ENCODE results near the gene MYOZ1.
A peak's percentile ranks its signal among the peaks of the same experiment; 100 is the strongest.

MYOZ1 gene

DNA sequence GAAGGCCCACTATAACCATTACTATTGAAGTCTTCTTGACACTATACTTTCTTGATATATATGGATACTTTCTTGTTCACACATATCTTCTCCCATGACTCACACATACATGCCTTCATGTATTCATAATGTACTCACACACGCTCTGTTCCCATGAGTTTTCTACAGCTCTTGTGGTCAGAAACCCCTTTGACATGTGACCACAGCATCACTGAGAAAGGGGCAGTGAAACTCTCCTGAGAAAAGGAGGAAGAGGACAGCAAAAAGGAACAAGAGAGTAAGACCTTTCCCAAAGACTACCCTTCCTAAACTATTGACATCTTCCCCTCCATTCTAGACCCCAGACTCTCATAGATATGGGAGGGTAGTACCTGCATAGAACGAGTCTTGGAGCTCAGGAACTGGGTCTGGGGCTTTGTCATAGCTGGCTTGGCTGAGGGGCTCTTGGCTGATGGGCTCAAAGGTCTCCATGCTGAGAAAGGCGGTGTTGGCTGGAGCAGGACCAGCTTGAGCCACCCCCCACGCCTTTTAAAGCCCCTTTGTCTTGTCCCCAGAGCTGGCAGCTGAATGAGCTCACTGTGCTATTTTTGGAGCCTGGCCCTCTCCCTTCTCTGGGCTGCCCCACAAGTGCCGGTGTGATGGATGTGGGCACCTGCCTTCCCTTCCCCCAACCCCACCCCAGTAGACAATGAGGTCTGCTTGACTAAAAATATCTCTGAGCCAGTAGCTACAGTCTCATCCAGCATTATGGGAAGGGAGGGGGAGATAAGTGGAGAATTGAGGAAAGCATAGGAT is 9.5 kb upstream of the MYOZ1 start:
- H3K4me3 ChIP-seq (ENCODE audit: low read length) = no peak overlapping the region
- no peak for TF ChIP-seq ZNF274 (IDR thresholded peaks at IDR 0.05; ENCODE audit: low read depth, low read length)

DNA sequence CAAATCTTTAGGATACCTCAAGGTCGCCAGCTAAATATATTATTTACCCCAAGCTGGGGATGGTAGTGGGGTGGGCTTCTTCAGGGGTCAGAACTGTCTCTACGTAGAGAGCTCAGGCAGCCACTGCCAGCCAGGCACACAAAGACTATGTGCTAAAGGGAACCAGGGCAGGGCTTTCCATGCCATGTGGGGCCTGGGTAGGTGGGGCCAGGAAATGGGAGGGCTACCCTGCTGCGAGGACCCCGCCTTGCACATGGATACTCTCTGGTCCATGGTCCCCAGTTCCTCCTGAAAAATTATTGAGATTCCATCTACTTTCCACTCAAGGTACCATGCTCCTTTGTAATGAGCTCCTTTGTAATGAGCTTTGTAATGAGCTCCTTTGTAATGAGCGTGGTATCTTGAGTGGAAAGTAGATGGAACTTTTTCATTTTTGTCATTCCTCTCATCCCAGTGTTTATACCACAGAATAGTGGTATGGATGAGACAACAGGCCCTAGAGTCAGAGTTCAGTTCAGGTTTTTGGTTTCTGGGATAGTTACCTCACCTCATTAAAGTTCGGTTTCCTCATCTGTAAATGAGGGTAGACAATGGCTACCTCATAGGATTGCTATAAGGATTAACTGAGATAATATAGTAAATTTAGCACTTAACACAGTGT is 8.7 kb upstream of the MYOZ1 start:
- H3K4me3 ChIP-seq (ENCODE audit: low read length) = no peak overlapping the region
- no peak for TF ChIP-seq ZNF274 (IDR thresholded peaks at IDR 0.05; ENCODE audit: low read depth, low read length)

DNA sequence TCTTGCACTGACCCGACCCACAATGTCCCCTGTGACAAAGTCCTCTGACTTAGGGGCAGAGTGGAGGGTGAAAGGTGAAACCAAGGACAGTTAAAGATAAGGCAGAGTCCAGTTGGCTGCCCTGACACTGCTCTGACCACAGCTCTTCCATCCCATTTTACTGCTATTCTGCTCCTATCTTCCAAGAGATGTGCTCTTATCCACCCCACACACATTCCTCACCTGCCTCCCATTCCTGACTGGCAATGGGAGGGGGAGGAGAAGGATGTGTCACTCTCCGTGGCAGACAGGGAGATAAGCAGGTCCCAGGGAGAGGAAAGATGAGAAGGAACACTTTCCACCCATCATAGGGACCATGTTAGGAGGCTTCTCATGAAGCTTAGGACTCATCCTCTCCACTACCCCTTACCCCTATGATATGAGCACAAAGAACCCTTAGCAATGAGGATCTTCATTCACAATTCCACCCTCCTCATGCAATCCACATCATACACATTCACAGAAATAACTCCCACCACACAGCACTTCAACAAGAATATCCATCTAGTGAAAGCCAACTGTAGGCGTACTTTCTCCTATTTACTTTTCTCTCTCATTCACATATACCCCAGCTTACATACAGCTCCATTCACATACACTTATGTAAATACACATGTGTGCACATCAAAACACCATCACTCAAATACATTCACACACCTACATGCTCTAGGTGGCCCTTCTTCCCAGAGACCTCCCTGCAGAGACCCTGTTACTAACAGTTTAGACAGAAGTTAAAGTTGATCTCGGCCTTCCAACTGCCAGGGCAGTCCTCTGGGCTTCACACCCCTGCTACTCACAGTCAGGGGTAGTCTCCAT is 7.9 kb upstream of the MYOZ1 start:
- no peak for TF ChIP-seq ZNF274 (IDR thresholded peaks at IDR 0.05; ENCODE audit: low read depth, low read length)
- no peak overlapping the region for H3K4me3 ChIP-seq (ENCODE audit: low read length)

DNA sequence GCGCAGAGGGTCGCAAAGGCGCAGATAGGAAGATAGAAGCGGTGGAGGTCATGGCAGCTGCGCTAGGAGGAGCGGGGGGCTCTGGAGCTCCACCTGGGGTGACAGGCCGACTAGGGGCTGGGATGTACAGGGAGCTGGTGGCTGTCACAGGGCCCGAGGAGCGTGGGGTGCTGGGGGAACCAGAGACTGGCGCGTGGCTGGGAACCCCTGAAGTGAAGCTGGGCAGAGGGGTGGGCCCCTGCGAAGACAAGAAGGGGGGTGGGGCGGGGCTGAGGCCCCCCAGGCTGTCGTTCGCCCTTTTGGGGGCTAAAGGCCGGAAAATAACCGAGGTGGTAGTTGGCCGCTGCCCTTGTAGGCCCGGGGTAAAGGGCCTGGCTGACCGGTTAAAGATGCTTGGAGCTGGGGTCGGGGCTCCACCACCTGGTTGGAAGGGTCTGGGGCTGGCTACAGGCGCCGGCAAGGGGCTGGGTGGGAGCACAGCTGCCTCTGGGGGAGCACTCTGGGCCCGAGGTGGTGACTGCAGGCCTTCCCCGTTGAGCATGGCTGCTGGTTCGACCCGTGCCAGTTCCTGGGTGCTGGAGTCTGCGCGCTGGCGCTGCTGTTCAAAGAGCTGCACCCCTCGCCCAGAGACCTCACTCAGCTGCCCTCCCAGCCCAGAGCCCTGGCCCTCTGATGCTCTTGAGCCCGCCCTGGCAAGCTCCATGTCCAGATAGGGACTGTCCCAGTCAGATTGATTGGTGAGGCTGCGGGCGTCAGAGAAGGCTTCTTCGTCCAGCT is 6.8 kb upstream of the MYOZ1 start:
- TF ChIP-seq ZNF274 (IDR thresholded peaks at IDR 0.05; ENCODE audit: low read depth, low read length) = no peak
- H3K4me3 ChIP-seq (ENCODE audit: low read length) = peak overlapping the region; percentile 44; the same call in 1 of the 2 replicates

DNA sequence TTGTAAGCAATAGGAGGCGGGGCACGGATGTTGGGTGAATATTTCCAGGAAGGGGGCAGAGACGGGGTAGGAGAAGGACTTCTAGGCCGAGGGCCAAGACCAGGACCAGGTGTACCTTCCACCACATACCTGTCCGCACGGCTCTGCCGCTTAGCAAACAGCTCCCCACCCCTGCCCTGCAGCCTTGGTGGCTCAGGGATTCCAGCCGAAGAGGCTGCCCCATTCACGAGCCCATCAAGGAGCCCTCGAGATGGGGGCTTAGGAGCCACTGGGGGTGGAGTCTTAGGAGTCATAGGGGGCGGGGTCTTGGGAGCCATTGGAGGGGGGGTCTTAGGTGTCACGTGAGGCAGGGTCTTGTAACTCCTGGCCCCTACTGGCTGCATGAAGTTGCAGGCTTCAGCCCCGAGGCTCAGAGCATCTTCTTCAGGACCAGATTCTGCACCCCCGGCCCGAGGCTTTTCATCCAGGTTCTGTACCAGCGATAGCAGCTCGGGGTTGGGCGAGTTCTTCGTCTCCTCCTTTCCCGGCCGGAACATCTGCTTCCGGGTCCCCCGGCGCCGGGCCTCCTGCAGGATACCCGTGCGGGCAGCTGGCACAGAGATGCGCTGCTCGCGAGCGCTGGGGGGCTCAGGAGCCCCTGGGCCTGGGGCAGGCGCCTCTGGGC is 6.1 kb upstream of the MYOZ1 start:
- TF ChIP-seq ZNF274 (IDR thresholded peaks at IDR 0.05; ENCODE audit: low read depth, low read length) = no peak
- peak overlapping the region; percentile 44; the same call in 1 of the 2 replicates for H3K4me3 ChIP-seq (ENCODE audit: low read length)

DNA sequence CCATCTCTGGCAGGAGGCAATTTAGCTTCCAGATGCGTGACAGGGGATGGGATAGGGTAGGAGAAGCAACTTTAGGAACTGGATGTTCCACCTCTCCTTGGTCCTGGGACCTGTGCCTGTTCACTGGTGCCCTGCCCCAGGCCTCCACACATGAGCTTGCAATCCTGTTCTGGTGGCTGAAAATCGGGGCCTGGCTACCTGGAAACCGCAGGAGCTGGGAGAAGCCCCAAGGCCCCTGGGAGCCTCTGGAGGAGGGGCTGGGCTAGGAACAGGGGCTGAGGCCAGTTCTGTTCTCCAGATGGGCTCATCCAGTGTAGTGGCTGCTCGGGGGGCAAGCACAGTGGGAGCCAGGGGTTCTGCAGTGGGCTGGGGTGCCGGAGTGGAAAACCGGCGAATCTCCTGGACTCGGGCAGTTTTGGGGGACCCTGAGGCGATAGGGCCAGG is 5.3 kb upstream of the MYOZ1 start:
- no peak for TF ChIP-seq ZNF274 (IDR thresholded peaks at IDR 0.05; ENCODE audit: low read depth, low read length)
- H3K4me3 ChIP-seq (ENCODE audit: low read length) = no peak overlapping the region

DNA sequence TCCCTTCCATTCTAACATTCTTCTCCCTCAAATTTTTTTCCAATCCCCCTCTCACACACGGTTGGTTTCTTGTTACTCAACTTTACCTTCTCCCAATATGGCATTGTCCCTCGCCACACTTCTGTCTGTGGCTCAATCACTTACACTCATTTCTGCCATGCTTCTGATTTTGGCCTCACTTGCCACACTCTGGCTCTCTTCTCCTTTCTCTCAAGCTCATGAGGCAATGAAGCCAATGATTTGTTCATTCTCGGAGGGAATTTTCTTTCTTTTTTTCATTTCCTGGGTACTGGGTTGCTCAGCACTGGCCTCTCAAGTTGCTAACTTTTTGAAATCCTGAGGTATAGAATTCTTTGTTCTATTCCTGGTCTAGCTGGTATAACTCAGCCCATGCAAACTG is 4.0 kb upstream of the MYOZ1 start:
- TF ChIP-seq ZNF274 (IDR thresholded peaks at IDR 0.05; ENCODE audit: low read depth, low read length) = no peak
- no peak overlapping the region for H3K4me3 ChIP-seq (ENCODE audit: low read length)

DNA sequence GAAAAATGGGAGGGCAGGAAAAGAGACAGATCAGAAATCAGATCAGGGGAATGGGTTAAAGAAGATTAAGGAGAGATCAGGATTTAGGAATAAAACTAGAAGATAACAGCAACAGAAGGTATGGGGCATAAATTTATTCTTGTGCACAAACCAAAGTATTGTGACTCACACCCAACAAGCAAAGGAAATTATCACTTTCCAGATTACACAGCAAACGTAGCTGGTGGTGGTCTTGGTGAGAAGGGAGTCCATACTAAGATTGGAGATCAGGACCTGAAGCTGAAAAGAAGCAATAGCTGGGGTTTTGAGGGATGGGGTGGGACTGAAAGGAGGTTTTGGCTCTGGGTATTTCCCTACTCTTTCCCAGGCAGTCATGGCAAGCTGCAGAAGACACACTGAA is 3.5 kb upstream of the MYOZ1 start:
- no peak for TF ChIP-seq ZNF274 (IDR thresholded peaks at IDR 0.05; ENCODE audit: low read depth, low read length)
- H3K4me3 ChIP-seq (ENCODE audit: low read length) = no peak overlapping the region

DNA sequence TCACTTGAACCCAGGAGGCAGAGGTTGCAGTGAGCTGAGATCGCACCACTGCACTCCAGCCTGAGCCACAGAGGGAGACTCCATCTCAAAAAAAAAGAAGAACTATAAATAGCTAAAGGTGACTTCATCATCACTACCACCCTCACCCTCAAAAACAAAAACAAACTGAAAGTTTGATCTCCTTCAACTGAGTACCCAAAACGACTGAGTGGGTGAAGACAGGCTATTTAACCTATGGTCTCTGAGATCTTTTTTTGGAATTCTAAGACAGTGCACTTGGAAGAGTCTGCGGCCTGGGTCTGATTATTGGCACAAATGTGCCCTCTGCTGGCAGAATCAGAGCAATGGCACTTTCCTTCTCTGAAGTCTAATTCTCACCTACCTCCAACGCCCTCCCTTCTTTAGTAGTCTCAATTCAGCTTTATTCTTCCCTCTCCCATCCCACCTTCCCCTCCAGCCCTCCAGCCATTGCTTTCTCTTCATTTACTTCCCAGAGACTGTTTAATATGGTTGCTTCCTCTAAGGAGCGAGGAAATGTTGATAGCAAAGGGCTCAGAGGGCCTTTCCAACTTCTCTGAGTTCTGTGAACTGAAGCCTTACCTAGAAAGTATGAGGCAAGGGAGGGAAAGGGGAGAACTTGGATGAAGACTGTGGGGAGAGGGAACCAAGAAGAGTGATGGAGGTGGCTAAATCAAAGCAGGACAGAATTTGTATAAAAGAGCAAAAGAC is 2.9 kb upstream of the MYOZ1 start:
- no peak for TF ChIP-seq ZNF274 (IDR thresholded peaks at IDR 0.05; ENCODE audit: low read depth, low read length)
- no peak overlapping the region for H3K4me3 ChIP-seq (ENCODE audit: low read length)

DNA sequence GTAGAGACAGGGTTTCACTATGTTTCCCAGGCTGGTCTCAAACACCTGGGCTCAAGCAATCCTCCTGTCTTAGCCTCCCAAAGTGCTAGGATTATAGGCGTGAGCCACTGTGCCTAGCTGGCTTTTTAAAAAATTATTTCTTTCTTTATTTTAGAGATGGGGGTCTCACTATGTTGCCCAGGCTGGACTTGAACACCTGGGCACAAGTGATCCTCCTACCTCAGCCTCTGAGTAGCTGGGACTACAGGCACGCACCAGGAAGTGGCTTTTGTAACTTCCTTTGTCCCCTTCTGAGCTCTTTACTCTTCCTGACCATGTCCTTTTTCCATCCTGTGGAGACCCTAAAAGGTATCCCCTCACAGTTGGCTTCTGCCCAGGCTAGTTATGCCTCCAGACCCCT is 2.1 kb upstream of the MYOZ1 start:
- no peak overlapping the region for H3K4me3 ChIP-seq (ENCODE audit: low read length)
- TF ChIP-seq ZNF274 (IDR thresholded peaks at IDR 0.05; ENCODE audit: low read depth, low read length) = no peak

DNA sequence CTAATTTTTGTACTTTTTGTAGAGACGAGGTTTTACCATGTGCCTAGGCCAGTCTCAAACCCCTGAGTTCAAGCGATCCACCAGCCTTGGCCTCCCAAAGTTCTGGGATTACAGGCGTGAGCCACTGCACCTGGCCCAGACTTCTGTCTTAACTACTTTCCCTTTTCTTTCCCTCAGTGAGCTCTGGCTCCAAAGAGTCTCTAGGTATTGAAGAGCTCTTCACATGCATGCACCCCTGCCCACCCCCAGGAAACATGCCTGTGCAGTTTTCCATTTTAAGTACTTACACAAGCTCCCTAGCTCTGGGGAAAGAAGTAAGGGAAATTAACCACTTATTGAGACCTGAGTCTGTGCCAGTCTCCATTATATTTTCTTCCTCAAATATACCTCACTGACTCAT is 2.0 kb downstream of the MYOZ1 start:
- TF ChIP-seq ZNF274 (IDR thresholded peaks at IDR 0.05; ENCODE audit: low read depth, low read length) = no peak
- H3K4me3 ChIP-seq (ENCODE audit: low read length) = no peak overlapping the region

DNA sequence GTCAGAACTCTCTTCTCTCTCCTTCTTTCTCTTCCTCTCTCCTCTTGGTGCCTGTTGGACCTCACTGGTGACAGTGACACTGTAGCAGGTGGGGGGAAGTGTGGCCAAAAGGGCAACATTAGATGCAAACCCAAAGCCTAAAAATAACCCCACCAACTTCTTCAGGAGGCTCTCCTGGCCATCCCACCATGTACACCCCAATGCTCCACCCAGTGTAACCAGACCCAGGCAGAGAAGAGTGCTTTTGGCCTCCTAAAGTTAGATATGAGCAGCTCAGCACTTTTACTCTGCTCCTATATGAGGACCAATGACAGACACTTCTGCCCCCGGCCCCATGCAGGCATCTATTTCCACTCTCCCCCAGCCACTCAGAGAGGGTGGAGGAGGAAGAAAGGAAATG is 5.5 kb downstream of the MYOZ1 start:
- no peak for TF ChIP-seq ZNF274 (IDR thresholded peaks at IDR 0.05; ENCODE audit: low read depth, low read length)
- no peak overlapping the region for H3K4me3 ChIP-seq (ENCODE audit: low read length)

DNA sequence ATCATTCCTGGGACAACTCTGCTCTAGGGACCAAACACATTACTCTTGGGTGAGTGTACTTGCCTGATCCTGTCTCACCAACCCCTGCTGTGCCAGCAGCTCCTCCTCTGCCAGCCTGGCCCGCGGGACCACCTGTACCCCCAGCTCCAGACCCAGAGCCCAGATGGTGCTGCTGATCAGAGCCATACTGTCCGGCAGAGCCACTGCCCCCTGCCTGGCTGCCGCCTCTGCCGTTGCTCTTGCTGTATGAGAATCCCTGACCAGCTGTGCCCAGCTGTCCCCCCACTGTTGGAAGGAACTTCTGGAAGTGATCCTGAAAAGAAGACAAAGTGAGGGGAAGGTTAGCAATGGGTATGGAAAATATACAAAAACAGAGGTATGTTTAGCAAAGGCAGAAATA is 6.9 kb downstream of the MYOZ1 start:
- no peak for TF ChIP-seq ZNF274 (IDR thresholded peaks at IDR 0.05; ENCODE audit: low read depth, low read length)
- H3K4me3 ChIP-seq (ENCODE audit: low read length) = no peak overlapping the region
